Measurements from ENCODE around the gene NPIPA2.
"Not testable (repeated sequence)": the region's sequence is repeated elsewhere in the genome, so short reads cannot be mapped to it uniquely, and the experiment has no call there.

- not testable (repeated sequence) for TF ChIP-seq CTCF (IDR thresholded peaks at IDR 0.05; ENCODE audit: poor library complexity); EZH2phosphoT487 (IDR thresholded peaks at IDR 0.05; ENCODE audit: low read depth, severe bottlenecking, unreplicated experiment); EZH2 (IDR thresholded peaks at IDR 0.05; ENCODE audit: borderline replicate concordance)
Observed at GRCh38 chr16:14786180-14786579, 43.8 kb downstream of the NPIPA2 start.

Data from hepatocyte (in vitro differentiated cells).